Prostate gland (tissue), 2 donors: Measurements from ENCODE around the gene SHQ1. TPM values are rescaled to one million over a fixed set of nuclear protein-coding genes. Genes with fewer than 3 reads are reported as not detected.

Experiments used
- DNase-seq: peaks from one replicate; pipeline ENCODE4 v3.0.0-alpha.2; 2019; ENCODE audit warnings: low spot score
- H3K27ac ChIP-seq, 2 donors: fragments of 200-600 bp; sonication (generic); 2 replicates each; pipeline ENCODE4 v1.5.1; 2017 to 2019
- H3K27me3 ChIP-seq: fragments of 200-600 bp; sonication (generic); replicated peaks from 2 replicates; pipeline ENCODE4 v1.5.1; 2019; ENCODE audit not compliant: insufficient read depth
- H3K36me3 ChIP-seq, 2 donors: fragments of 200-600 bp; sonication (generic); 1 replicate in 1 of 2; 2 replicates in 1 of 2; pipeline versions ENCODE4 v1.5.1 to v1.8.1; 2017 to 2019
- H3K4me1 ChIP-seq: fragments of 200-600 bp; sonication (generic); replicated peaks from 2 replicates; pipeline ENCODE4 v1.5.1; 2019
- H3K4me3 ChIP-seq, 2 donors: fragments of 200-600 bp; sonication (generic); 2 replicates each; pipeline ENCODE4 v1.5.1; 2017 to 2019
- H3K9me3 ChIP-seq: fragments of 200-600 bp; sonication (generic); 2 replicates; pipeline ENCODE4 v1.5.1; 2017
- POLR2A ChIP-seq: fragments of 450-650 bp; IDR thresholded peaks from one replicate; pipeline ENCODE4 v1.6.1; 2016; ENCODE audit warnings: antibody characterized with exemption, mild to moderate bottlenecking
- POLR2AphosphoS5 ChIP-seq: sonication (generic); formaldehyde crosslinking; IDR thresholded peaks from one replicate; pipeline ENCODE4 v1.6.1; 2017; ENCODE audit warnings: antibody characterized with exemption
- WGBS: methylation state at CpG from one replicate; pipeline ENCODE4 v1.1.5; 2018; 5-methylcytosine and 5-hydroxymethylcytosine counted together
- intact Hi-C: fragments of 100-400 bp; cut with DNase I; formaldehyde crosslinking; loops from one replicate; pipeline ENCODE4 v1.14.2; 2022
- total RNA-seq, 2 donors: library from RNA; depleted of rRNA; stranded (reverse); fragments of >200 nt; gene quantifications; one replicate each; pipeline ENCODE4 v1.1.0, GENCODE V29; 2016
- TF ChIP-seq, protein P1 (sequence below), 4 experiments: fragments of 200-600 bp in 2 of 4; fragments of 450-650 bp in 2 of 4; sonication (generic) in 2 of 4; IDR thresholded peaks; 1 replicate in 3 of 4; 2 replicates in 1 of 4; pipeline ENCODE4 v1.5.1; 2016 to 2019; ENCODE audit warnings: antibody characterized with exemption in 4 of 4, mild to moderate bottlenecking in 2 of 4, moderate library complexity in 2 of 4

The SHQ1 gene
- total RNA-seq, 2 donors from 2014 or later, result 12.9 to 31.9 TPM

DNA sequence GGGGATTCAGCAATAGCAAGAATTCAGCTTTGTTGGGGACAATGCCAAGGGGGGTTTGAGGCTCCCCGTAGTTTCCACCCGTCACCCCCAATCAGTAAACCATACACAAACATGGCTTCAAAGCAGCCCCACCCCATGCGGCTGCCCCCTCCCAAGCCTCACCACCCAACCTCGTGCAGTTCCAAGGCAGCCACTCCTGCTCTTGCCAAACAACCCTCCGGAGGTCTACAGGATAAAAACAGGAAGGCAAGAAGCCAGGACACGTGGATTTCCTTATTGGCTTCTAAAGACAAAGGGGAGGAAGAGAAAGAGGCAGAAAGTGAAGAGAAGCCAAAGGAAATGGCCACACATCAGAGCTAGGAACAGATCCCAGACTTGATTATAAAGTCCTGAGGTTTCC is 121.1 kb downstream of the SHQ1 start:
- intact Hi-C loops, result no loop called here
- Histone ChIP-seq H3K9me3 (no peaks in the 10 kb centered on the region), H3K36me3 (no peaks in the 10 kb centered on the region), H3K4me1 (peaks cover 5% of the 10 kb centered on the region), H3K4me3 (no peak overlapping the region), H3K27ac (no peak overlapping the region), H3K27me3 (no peaks in the 10 kb centered on the region)
- WGBS, result 21% methylated on average over 6 of the region's 6 CpGs
- TF ChIP-seq, protein P1, sequence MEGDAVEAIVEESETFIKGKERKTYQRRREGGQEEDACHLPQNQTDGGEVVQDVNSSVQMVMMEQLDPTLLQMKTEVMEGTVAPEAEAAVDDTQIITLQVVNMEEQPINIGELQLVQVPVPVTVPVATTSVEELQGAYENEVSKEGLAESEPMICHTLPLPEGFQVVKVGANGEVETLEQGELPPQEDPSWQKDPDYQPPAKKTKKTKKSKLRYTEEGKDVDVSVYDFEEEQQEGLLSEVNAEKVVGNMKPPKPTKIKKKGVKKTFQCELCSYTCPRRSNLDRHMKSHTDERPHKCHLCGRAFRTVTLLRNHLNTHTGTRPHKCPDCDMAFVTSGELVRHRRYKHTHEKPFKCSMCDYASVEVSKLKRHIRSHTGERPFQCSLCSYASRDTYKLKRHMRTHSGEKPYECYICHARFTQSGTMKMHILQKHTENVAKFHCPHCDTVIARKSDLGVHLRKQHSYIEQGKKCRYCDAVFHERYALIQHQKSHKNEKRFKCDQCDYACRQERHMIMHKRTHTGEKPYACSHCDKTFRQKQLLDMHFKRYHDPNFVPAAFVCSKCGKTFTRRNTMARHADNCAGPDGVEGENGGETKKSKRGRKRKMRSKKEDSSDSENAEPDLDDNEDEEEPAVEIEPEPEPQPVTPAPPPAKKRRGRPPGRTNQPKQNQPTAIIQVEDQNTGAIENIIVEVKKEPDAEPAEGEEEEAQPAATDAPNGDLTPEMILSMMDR (IDR thresholded peaks at IDR 0.05), result no peak
- TF ChIP-seq POLR2A, result no peak
- TF ChIP-seq POLR2AphosphoS5, result peak; percentile 15
- no peak for DNase-seq

DNA sequence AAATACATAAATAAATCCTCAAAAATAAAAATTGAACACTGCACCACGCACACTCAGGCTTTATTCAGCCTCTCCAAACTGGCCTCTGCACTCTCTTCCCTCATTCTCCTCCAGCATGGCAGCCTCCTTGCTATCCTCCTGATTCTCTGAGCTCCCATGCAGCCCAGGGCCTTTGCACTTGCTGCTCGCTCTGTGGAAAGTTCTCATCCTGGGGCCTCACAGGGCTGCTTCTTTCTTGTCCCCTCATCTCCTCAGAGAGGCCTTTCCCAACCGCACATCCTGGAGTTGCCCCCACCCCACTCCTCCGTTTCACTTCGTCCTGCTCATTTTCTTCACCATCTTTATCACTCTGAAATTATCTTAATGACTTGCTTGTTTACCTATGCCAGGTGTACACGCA is 123.0 kb downstream of the SHQ1 start:
- TF ChIP-seq POLR2A (no peak), POLR2AphosphoS5 (no peak)
- TF ChIP-seq, protein P1 (IDR thresholded peaks at IDR 0.05), result no peak
- Histone ChIP-seq H3K27ac (no peak overlapping the region), H3K4me3 (no peak overlapping the region), H3K36me3 (no peaks in the 10 kb centered on the region), H3K4me1 (peaks cover 5% of the 10 kb centered on the region), H3K9me3 (no peaks in the 10 kb centered on the region), H3K27me3 (no peaks in the 10 kb centered on the region)
- no peak for DNase-seq
- intact Hi-C loops, result no loop called here
- 96% methylated on average over 6 of the region's 6 CpGs for WGBS

DNA sequence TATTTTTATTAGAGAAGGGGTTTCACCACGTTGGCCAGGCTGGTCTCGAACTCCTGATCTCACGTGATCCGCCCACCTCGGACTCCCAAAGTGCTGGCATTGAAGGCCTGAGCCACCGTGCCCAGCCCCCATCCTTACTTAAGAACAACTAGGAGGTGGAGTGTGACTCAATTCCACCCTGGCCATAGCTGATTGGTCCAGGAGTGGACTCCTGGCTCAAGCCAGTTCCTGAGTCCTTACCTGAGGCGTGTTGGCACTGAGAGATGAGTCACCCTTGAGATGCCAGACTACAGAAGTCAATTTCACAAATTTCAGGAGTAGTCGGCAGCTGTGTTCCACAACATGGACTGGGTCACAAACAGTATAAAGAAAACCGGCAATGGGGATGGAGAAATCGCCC is 124.2 kb downstream of the SHQ1 start:
- no peaks in the 10 kb centered on the region for H3K9me3 ChIP-seq
- no peak overlapping the region for H3K4me3 ChIP-seq
- DNase-seq, result no peak
- H3K4me1 ChIP-seq, result peaks cover 5% of the 10 kb centered on the region
- 88% methylated on average over 10 of the region's 10 CpGs for WGBS
- intact Hi-C loops, result no loop called here
- TF ChIP-seq POLR2A, result no peak
- TF ChIP-seq, protein P1 (IDR thresholded peaks at IDR 0.05), result no peak
- no peak for TF ChIP-seq POLR2AphosphoS5
- peak overlapping the region in 1 of 2 donors; percentile 74 for H3K27ac ChIP-seq
- no peaks in the 10 kb centered on the region for H3K36me3 ChIP-seq
- no peaks in the 10 kb centered on the region for H3K27me3 ChIP-seq

DNA sequence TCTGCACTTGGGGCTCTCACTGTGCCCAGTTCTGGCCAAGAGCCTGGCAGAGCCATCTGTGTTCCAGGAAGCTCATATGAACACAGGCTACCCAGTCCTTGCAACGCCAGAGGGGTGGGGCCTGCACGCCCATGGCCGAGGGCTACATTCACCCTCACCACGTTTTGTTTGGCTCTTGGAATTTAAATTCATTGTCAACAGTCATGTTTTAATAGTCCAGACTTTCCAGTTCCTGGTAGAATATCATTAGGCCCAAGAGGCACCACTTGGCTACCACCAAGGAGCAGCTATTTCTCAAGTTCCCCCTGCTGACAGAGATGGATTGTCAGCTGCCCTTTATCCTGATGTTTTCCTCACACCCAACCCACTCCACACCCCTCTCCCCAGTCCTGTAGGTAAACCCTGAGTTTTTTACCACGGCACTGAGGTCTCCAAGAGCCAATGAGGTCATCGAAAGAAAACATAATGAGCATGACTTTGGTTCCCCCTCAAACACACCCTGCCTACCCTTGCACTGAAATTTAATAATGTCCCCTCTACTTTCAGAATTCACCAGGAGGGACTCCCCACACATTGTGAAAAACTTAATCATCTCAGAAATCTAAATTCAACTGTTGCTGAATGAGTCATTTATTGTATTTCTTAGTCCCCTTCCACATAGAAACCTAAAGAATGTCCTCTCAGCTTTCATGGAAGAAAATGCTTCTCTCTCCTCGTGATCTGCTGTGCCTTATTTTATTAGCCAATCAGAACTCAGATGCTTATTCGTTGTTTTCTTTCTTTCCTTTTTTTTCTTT is 125.1 kb downstream of the SHQ1 start:
- H3K36me3 ChIP-seq, result no peaks in the 10 kb centered on the region
- TF ChIP-seq POLR2AphosphoS5 (peak; percentile 93), POLR2A (no peak)
- TF ChIP-seq, protein P1 (IDR thresholded peaks at IDR 0.05), result peak in 1 of 4 experiments; percentile 4
- WGBS, result 30% methylated on average over 8 of the region's 8 CpGs
- peak overlapping the region; percentile 72 to 74 for H3K27ac ChIP-seq
- peak; percentile 96 for DNase-seq
- intact Hi-C loops, result no loop called here
- peaks cover 5% of the 10 kb centered on the region for H3K4me1 ChIP-seq
- H3K9me3 ChIP-seq, result no peaks in the 10 kb centered on the region
- no peak overlapping the region for H3K4me3 ChIP-seq
- H3K27me3 ChIP-seq, result no peaks in the 10 kb centered on the region
